HG03575 (cell line): ENCODE results near the gene TEP1.
"Not testable (repeated sequence)": the region's sequence is repeated elsewhere in the genome, so short reads cannot be mapped to it uniquely, and the experiment has no call there.

ENCODE experiments used
- ATAC-seq: cut with Tn5 transposase; IDR thresholded peaks from one replicate; pipeline ENCODE4 v1.9.1; 2021; ENCODE audit not compliant: unreplicated experiment, insufficient number of reproducible peaks, low FRiP score; ENCODE audit errors: extremely low read depth

TEP1 gene

GRCh38 chr14:20400965-20401593 lies 12.2 kb downstream of the TEP1 start:
- no peak for ATAC-seq

- ATAC-seq = no peak
Measured at GRCh38 chr14:20400589-20400964, 12.7 kb downstream of the TEP1 start.

GRCh38 chr14:20397511-20397910 lies 15.8 kb downstream of the TEP1 start:
- no peak for ATAC-seq

- no peak for ATAC-seq
Measured at GRCh38 chr14:20391505-20391904, 21.8 kb downstream of the TEP1 start.

GRCh38 chr14:20388159-20388558 lies 25.1 kb downstream of the TEP1 start:
- no peak for ATAC-seq

- no peak for ATAC-seq
Measured at GRCh38 chr14:20387576-20387975, 25.7 kb downstream of the TEP1 start.

GRCh38 chr14:20386276-20386855 lies 26.9 kb downstream of the TEP1 start:
- ATAC-seq = no peak

GRCh38 chr14:20384886-20385285 lies 28.4 kb downstream of the TEP1 start:
- ATAC-seq = no peak

GRCh38 chr14:20384321-20384720 lies 29.0 kb downstream of the TEP1 start:
- no peak for ATAC-seq

GRCh38 chr14:20383636-20384035 lies 29.7 kb downstream of the TEP1 start:
- no peak for ATAC-seq

- ATAC-seq = no peak
Measured at GRCh38 chr14:20383032-20383431, 30.3 kb downstream of the TEP1 start.

- no peak for ATAC-seq
Measured at GRCh38 chr14:20382526-20382925, 30.8 kb downstream of the TEP1 start.

- ATAC-seq = no peak
Measured at GRCh38 chr14:20381341-20381740, 32.0 kb downstream of the TEP1 start.

GRCh38 chr14:20380681-20381080 lies 32.6 kb downstream of the TEP1 start:
- ATAC-seq = no peak

GRCh38 chr14:20379743-20380142 lies 33.6 kb downstream of the TEP1 start:
- ATAC-seq = no peak

GRCh38 chr14:20377171-20377570 lies 36.1 kb downstream of the TEP1 start:
- no peak for ATAC-seq

- no peak for ATAC-seq
Measured at GRCh38 chr14:20376071-20376588, 37.2 kb downstream of the TEP1 start.

- no peak for ATAC-seq
Measured at GRCh38 chr14:20375471-20375870, 37.8 kb downstream of the TEP1 start.

GRCh38 chr14:20372796-20373195 lies 40.5 kb downstream of the TEP1 start:
- ATAC-seq = no peak

- ATAC-seq = no peak
Measured at GRCh38 chr14:20365928-20366327, 47.4 kb downstream of the TEP1 start.

GRCh38 chr14:20358474-20358873 lies 54.8 kb downstream of the TEP1 start:
- ATAC-seq = not testable (repeated sequence)
